ENCODE measurements around the gene B3GALT6. TPM values are rescaled to one million over a fixed set of nuclear protein-coding genes. Genes with fewer than 3 reads are reported as not detected.

Gene B3GALT6
- total and polyA plus RNA-seq, 10 donors = 7.9 to 25.1 (median 18.4) TPM

- H3K27ac ChIP-seq = no peak overlapping the region
- WGBS, 5 donors = 93 to 99% (median 97%) methylated on average over 9 to 12 of the region's 12 CpGs
- peaks cover 3 to 26% (median 14%) of the 10 kb centered on the region in 6 donors for H3K4me1 ChIP-seq
- intact Hi-C loops (cut with DNase I; ENCODE audit: low total_unique reads) = no loop called here
- H3K36me3 ChIP-seq = peaks cover 0 to 70% (median 50%) of the 10 kb centered on the region in 6 donors
- DNase-seq = no peak
- H3K9me3 ChIP-seq = no peaks in the 10 kb centered on the region
- no peak overlapping the region for H3K4me3 ChIP-seq
- no peaks in the 10 kb centered on the region for H3K27me3 ChIP-seq (replicated peaks in 1 of 7)
- no peak for TF ChIP-seq POLR2A (IDR thresholded peaks at IDR 0.05)
- TF ChIP-seq CTCF (IDR thresholded peaks at IDR 0.05 in 8 of 11, conservative IDR thresholded peaks at IDR 0.05 in 3 of 11) = no peak
- TF ChIP-seq POLR2AphosphoS5 (IDR thresholded peaks at IDR 0.05) = no peak
These were observed 21.3 kb downstream of the B3GALT6 start for GRCh38 chr1:1253314-1253713.

DNA sequence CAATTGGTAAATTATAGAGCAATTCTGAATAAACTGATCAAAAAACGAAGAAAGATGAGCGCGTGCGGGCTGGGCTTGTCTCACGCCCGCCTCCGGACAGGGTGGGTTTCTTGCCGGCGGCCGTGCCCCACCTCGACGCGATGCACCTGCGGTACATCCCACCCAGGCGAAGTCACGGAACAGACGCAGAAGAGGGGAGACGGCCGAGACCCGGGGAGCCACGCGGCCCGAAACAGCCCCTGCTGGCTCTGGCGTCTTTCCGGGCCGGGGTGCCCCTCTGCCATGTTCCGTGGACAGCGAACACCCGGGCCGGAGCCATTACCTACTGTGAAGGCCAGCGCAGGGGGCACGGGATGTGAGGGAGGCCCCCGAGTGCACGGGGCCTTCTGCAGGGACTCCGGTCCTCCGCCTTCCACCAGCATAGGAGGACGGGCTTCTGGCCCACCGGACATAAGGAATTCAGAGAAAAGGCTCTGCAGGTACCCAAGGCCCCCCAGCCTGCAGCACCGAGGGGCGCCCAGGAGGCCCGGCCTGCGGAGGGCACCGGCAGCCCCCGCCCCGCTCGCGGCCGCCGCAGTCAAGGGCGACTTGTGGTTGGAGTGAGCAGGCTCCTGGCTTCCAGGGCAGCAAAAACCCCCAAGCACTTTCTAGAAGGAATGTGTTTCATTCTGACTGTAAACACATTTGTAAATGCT, 22.1 kb downstream of the B3GALT6 start:
- H3K27me3 ChIP-seq (replicated peaks in 1 of 7) = no peaks in the 10 kb centered on the region
- H3K4me1 ChIP-seq = peaks cover 3 to 34% (median 18%) of the 10 kb centered on the region in 6 donors
- TF ChIP-seq POLR2AphosphoS5 (IDR thresholded peaks at IDR 0.05) (peak in 2 of 3 donors; percentile 11 to 53), POLR2A (IDR thresholded peaks at IDR 0.05) (no peak)
- H3K9me3 ChIP-seq = no peaks in the 10 kb centered on the region
- no peak for DNase-seq
- intact Hi-C loops (cut with DNase I; ENCODE audit: low total_unique reads) = no loop called here
- 95 to 97% (median 96%) methylated on average over 33 to 50 of the region's 50 CpGs for WGBS, 5 donors
- peaks cover 0 to 78% (median 54%) of the 10 kb centered on the region in 6 donors for H3K36me3 ChIP-seq
- H3K4me3 ChIP-seq = no peak overlapping the region
- H3K27ac ChIP-seq = no peak overlapping the region

- H3K9me3 ChIP-seq = no peaks in the 10 kb centered on the region
- peaks cover 0 to 83% (median 58%) of the 10 kb centered on the region in 6 donors for H3K36me3 ChIP-seq
- H3K4me3 ChIP-seq = no peak overlapping the region
- H3K27me3 ChIP-seq (replicated peaks in 1 of 7) = no peaks in the 10 kb centered on the region
- intact Hi-C loops (cut with DNase I; ENCODE audit: low total_unique reads) = no loop called here
- H3K27ac ChIP-seq = no peak overlapping the region
- peaks cover 3 to 37% (median 21%) of the 10 kb centered on the region in 6 donors for H3K4me1 ChIP-seq
- no peak for DNase-seq
- TF ChIP-seq POLR2A (IDR thresholded peaks at IDR 0.05) = no peak
- no peak for TF ChIP-seq POLR2AphosphoS5 (IDR thresholded peaks at IDR 0.05)
- TF ChIP-seq CTCF (IDR thresholded peaks at IDR 0.05 in 8 of 11, conservative IDR thresholded peaks at IDR 0.05 in 3 of 11) = no peak
- 91 to 93% (median 92%) methylated on average over 19 to 21 of the region's 21 CpGs for whole genome bisulfite sequencing, 5 donors
These were observed 22.6 kb downstream of the B3GALT6 start for GRCh38 chr1:1254667-1254998.

DNA sequence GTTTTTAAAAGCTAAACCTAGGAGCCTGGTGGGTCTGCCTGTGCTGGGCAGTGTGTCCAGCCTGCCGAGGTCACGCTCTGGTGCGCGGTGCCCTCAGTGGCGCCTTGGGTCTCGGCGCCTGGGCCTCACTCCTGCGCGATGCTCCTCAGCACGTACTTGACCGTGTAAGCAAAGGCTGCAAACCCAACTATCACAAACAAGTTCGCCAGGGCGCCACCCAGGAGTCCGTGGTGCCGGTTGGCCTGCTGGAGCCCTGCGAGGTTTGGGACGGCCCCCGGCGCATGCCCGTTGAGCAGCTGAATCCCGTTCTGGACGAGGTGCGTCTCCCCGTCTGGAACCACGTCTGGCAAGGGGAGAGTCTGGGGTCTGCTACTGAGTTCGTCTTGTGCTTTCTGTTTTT, 23.0 kb downstream of the B3GALT6 start:
- no peaks in the 10 kb centered on the region for H3K9me3 ChIP-seq
- TF ChIP-seq CTCF (IDR thresholded peaks at IDR 0.05 in 8 of 11, conservative IDR thresholded peaks at IDR 0.05 in 3 of 11) (no peak), POLR2AphosphoS5 (IDR thresholded peaks at IDR 0.05) (no peak), POLR2A (IDR thresholded peaks at IDR 0.05) (no peak)
- WGBS, 5 donors = 95 to 99% (median 96%) methylated on average over 24 to 26 of the region's 26 CpGs
- H3K4me1 ChIP-seq = peaks cover 3 to 37% (median 24%) of the 10 kb centered on the region in 6 donors
- no peak for DNase-seq
- H3K27me3 ChIP-seq (replicated peaks in 1 of 7) = no peaks in the 10 kb centered on the region
- no peak overlapping the region for H3K4me3 ChIP-seq
- H3K27ac ChIP-seq = no peak overlapping the region
- intact Hi-C loops (cut with DNase I; ENCODE audit: low total_unique reads) = no loop called here
- H3K36me3 ChIP-seq = peaks cover 0 to 88% (median 60%) of the 10 kb centered on the region in 6 donors

All from spleen (tissue), 11 donors.